22Rv1 (cell line): ENCODE results near the gene GNAL.

Experiments used
- H3K27ac ChIP-seq: fragments of 450-650 bp; 2 replicates; pipeline ENCODE4 v1.5.1; 2017
- ZFX ChIP-seq: fragments of 450-650 bp; IDR thresholded peaks from 2 replicates; pipeline ENCODE4 v1.6.1; 2017; ENCODE audit warnings: antibody characterized with exemption, borderline replicate concordance
- TF ChIP-seq, protein P1 (sequence below): fragments of 450-650 bp; IDR thresholded peaks from 2 replicates; pipeline ENCODE4 v1.5.1; 2017; ENCODE audit warnings: mild to moderate bottlenecking

Gene GNAL

DNA sequence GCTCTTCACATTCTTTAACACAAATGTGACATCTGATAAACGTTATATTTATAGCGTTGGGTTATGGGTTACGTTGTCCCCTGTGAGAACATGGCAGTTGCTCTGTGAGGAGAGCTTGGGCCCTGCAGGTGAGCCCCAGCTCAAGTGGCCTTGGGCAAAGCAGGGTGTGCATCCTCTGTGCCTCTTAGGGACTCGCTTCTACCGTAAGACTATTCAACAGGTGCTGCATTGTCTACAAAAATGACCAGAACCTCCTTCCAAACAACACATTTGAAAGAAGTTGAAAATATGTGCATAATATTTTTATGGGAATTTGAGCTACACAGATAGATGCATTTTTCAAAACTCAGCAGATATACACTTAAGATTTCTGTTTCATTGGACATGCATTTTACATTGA is 145.7 kb downstream of the GNAL start:
- no peak overlapping the region for H3K27ac ChIP-seq
- no peak for TF ChIP-seq ZFX
- TF ChIP-seq, protein P1, sequence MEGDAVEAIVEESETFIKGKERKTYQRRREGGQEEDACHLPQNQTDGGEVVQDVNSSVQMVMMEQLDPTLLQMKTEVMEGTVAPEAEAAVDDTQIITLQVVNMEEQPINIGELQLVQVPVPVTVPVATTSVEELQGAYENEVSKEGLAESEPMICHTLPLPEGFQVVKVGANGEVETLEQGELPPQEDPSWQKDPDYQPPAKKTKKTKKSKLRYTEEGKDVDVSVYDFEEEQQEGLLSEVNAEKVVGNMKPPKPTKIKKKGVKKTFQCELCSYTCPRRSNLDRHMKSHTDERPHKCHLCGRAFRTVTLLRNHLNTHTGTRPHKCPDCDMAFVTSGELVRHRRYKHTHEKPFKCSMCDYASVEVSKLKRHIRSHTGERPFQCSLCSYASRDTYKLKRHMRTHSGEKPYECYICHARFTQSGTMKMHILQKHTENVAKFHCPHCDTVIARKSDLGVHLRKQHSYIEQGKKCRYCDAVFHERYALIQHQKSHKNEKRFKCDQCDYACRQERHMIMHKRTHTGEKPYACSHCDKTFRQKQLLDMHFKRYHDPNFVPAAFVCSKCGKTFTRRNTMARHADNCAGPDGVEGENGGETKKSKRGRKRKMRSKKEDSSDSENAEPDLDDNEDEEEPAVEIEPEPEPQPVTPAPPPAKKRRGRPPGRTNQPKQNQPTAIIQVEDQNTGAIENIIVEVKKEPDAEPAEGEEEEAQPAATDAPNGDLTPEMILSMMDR, result no peak

DNA sequence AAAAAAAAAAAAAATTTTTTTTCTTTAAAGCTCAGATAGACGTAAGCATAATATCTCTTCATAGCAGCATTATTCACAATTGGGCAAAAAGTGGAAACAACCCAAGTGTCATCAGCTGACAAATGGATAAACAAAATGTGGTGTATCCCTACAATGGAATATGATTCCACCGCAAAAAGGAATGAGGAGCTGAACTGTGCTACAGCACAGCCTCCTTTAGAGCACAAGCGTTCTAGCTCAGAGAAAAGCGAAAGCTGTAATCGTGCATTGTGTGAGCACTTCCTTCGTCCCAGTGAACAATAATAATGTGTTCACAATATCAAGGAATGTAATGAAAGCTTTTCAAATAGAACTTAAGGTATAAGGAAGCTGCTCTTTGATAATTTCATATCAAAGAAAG is 150.5 kb downstream of the GNAL start:
- no peak for TF ChIP-seq ZFX
- TF ChIP-seq, protein P1, result no peak
- no peak overlapping the region for H3K27ac ChIP-seq

DNA sequence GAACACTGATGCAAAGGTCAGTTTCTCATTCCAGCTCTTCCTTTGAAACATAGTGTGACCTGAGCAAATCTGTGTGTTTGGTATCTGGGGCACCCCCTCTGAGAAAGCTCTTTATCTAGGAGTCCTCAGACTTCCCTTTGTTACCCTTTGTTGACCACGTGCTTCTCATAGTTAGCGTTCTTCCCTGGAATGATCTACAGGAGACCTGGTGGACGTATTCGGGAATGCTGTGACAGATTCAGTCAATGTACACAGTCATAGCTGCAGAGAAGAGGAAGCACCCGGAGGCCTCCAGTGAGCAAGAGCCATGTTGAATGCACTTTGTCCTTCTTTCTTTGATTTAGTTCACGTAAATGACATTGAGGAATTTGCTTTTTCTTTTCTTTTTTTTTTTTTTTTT is 151.4 kb downstream of the GNAL start:
- TF ChIP-seq ZFX, result no peak
- TF ChIP-seq, protein P1, result no peak
- H3K27ac ChIP-seq, result no peak overlapping the region

DNA sequence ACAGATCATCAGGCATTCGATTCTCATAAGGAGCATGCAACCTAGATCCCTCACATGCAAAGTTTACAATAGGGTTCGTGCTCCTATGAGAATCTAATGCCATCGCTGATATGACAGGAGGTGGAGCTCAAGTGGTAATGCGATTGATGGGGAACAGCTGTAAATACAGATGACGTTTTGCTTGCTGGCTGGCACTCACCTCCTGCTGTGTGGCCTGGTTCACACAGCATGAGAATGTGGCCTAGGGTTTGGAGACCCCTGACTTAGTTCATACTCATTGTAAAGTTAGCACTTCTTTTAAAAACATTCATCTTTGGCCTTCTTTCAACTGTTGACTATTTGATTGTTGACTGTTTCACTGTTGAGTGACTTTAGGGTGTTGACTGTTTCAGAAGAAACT is 153.5 kb downstream of the GNAL start:
- TF ChIP-seq, protein P1, result no peak
- TF ChIP-seq ZFX, result no peak
- H3K27ac ChIP-seq, result no peak overlapping the region

DNA sequence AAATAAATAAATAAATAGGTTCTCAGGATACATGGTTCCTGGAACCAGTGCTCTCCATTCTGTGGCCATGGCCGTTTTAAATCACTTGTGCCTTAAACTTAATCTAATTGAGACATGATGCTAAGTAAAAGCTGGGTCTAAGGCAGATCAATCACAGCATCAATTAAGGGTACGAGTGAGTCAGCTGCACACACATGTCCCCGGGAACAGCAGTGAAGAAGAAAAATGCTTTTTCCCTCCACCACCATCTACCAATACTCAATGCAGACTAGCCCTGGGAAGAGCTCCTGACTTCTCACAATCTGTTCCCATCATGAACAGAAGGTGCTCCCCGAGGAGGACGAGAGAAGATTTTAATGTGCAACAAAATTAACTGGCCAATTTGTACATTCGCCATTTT is 155.4 kb downstream of the GNAL start:
- H3K27ac ChIP-seq, result no peak overlapping the region
- TF ChIP-seq ZFX, result no peak
- TF ChIP-seq, protein P1, result no peak

DNA sequence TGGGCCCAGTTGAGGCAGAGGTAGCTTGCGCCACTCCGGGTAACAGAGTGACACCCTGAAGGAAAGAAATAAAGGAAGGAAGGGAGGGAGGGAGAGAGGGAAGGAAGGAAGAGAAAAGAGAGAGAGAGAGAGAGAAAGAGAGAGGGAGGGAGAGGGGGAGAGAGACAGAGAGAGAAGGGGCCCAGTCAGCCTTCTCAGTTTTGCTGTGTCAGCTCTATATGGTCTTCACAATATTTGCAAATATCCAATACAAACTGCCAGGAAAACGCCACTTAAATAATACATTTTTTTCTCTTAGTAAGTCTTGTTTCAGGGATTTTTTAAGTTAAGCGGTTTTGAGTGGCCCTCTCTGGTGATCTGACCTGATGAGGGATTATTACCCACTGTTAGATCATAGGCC is 156.6 kb downstream of the GNAL start:
- no peak for TF ChIP-seq ZFX
- TF ChIP-seq, protein P1, result no peak
- no peak overlapping the region for H3K27ac ChIP-seq

DNA sequence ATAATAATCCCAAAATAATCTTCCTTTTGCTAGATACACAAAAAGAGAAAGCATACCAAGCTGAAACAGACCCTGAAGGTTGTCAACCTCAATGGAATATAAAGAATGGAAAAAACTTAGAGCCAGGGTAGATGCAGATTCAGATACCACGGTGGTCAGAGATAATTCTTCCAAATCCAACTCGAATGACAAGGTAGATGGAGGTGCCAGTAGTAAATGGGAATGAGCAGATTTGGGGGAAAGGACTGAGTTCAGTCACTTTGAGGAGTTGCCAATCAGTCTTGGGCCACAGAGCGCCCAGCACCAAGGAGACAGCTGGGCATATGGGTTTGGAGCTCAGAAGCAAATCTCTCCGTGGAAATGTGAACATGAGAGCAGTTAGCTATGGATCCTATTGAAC is 158.7 kb downstream of the GNAL start:
- TF ChIP-seq ZFX, result no peak

DNA sequence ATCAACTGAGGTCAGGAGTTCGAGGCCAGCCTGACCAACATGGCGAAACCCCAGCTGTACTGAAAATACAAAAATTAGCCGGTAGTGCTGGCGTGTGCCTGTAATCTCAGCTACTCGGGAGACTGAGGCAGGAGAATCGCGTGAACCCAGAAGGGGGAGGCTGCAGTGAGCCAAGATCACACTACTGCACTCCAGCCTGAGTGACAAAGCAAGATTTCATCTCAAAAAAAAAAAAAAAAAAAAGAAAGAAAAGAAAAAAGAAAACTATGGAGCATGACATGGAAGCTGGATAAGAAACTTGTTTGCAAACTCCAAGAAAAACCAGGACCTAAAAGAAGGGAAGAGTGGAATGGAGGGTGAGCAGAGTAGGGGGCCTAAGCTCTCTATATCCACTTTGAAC is 160.2 kb downstream of the GNAL start:
- H3K27ac ChIP-seq, result no peak overlapping the region
- TF ChIP-seq, protein P1, result no peak
- no peak for TF ChIP-seq ZFX

More for the DNA sequence above, 158.7 kb downstream of the GNAL start:
- H3K27ac ChIP-seq, result no peak overlapping the region
